Dendritic cell treated with granulocyte-macrophage colony-stimulating factor and Interleukin-4, amounts not matched to agents 40 ng/mL and 50 ng/mL, for 4 days (primary cell): ENCODE data around the gene NTSR1.
A peak's percentile ranks its signal among the peaks of the same experiment; 100 is the strongest.
"Not testable (repeated sequence)": the region's sequence is repeated elsewhere in the genome, so short reads cannot be mapped to it uniquely, and the experiment has no call there.

Experiments
- H3K27ac Mint-ChIP-seq: one replicate; pipeline ENCODE4 v1.8.0; 2022; ENCODE audit warnings: mild to moderate bottlenecking, mixed read lengths
- H3K27me3 Mint-ChIP-seq: one replicate; pipeline ENCODE4 v1.8.0; 2022; ENCODE audit warnings: mild to moderate bottlenecking, mixed read lengths
- H3K36me3 Mint-ChIP-seq: one replicate; pipeline ENCODE4 v1.8.0; 2022; ENCODE audit warnings: low read depth, mixed read lengths
- H3K4me1 Mint-ChIP-seq: one replicate; pipeline ENCODE4 v1.8.0; 2022; ENCODE audit warnings: low read depth, mixed read lengths
- H3K4me3 Mint-ChIP-seq: one replicate; pipeline ENCODE4 v1.8.0; 2022; ENCODE audit warnings: mild to moderate bottlenecking, moderate library complexity, mixed read lengths
- H3K9me3 Mint-ChIP-seq: one replicate; pipeline ENCODE4 v1.8.0; 2022; ENCODE audit warnings: mixed read lengths
- intact Hi-C: fragments of 100-400 bp; cut with micrococcal nuclease; formaldehyde crosslinking; loops from one replicate; pipeline ENCODE4 v1.15.0; 2022

The NTSR1 gene

GRCh38 chr20:62682912-62683517 lies 25.6 kb upstream of the NTSR1 start:
- Mint-ChIP-seq H3K36me3 (no peaks in the 10 kb centered on the region), H3K4me1 (peaks cover 47% of the 10 kb centered on the region), H3K4me3 (no peak overlapping the region), H3K27me3 (peaks cover 19% of the 10 kb centered on the region), H3K27ac (no peak overlapping the region), H3K9me3 (peaks cover 9% of the 10 kb centered on the region)
- intact Hi-C loops = no loop called here

GRCh38 chr20:62683660-62684322 lies 24.8 kb upstream of the NTSR1 start:
- H3K36me3 Mint-ChIP-seq, H3K27ac Mint-ChIP-seq, intact Hi-C loops, H3K4me3 Mint-ChIP-seq, H3K9me3 Mint-ChIP-seq: not testable (repeated sequence)
- Mint-ChIP-seq H3K27me3 (peaks cover 21% of the 10 kb centered on the region), H3K4me1 (peaks cover 47% of the 10 kb centered on the region)

- H3K27me3 Mint-ChIP-seq = peaks cover 23% of the 10 kb centered on the region
- intact Hi-C loops = no loop called here
- peaks cover 9% of the 10 kb centered on the region for H3K9me3 Mint-ChIP-seq
These were observed 23.7 kb upstream of the NTSR1 start for GRCh38 chr20:62684981-62685380.

GRCh38 chr20:62685781-62686555 lies 22.7 kb upstream of the NTSR1 start:
- H3K4me3 Mint-ChIP-seq = peak overlapping the region; percentile 20
- peak overlapping the region; percentile 71 for H3K27ac Mint-ChIP-seq
- intact Hi-C loops = no loop called here
- H3K9me3 Mint-ChIP-seq = no peaks in the 10 kb centered on the region
- peaks cover 44% of the 10 kb centered on the region for H3K4me1 Mint-ChIP-seq
- no peaks in the 10 kb centered on the region for H3K36me3 Mint-ChIP-seq
- H3K27me3 Mint-ChIP-seq = peaks cover 26% of the 10 kb centered on the region

More at GRCh38 chr20:62684981-62685380, 23.7 kb upstream of the NTSR1 start:
- H3K36me3 Mint-ChIP-seq = no peaks in the 10 kb centered on the region
- peaks cover 44% of the 10 kb centered on the region for H3K4me1 Mint-ChIP-seq
- H3K27ac Mint-ChIP-seq = peak overlapping the region; percentile 29
- H3K4me3 Mint-ChIP-seq = no peak overlapping the region

- peaks cover 29% of the 10 kb centered on the region for H3K27me3 Mint-ChIP-seq
- peaks cover 44% of the 10 kb centered on the region for H3K4me1 Mint-ChIP-seq
- H3K9me3 Mint-ChIP-seq = no peaks in the 10 kb centered on the region
- H3K4me3 Mint-ChIP-seq = no peak overlapping the region
- H3K27ac Mint-ChIP-seq = peak overlapping the region; percentile 71
- H3K36me3 Mint-ChIP-seq = no peaks in the 10 kb centered on the region
- intact Hi-C loops = no loop called here
These were observed 21.5 kb upstream of the NTSR1 start for GRCh38 chr20:62686869-62687830.

- intact Hi-C loops = no loop called here
- Mint-ChIP-seq H3K4me1 (peaks cover 50% of the 10 kb centered on the region), H3K4me3 (no peak overlapping the region), H3K36me3 (no peaks in the 10 kb centered on the region), H3K9me3 (no peaks in the 10 kb centered on the region), H3K27ac (no peak overlapping the region), H3K27me3 (peaks cover 35% of the 10 kb centered on the region)
These were observed 20.6 kb upstream of the NTSR1 start for GRCh38 chr20:62688083-62688482.

- peaks cover 43% of the 10 kb centered on the region for H3K27me3 Mint-ChIP-seq
- no peak overlapping the region for H3K4me3 Mint-ChIP-seq
- no peaks in the 10 kb centered on the region for H3K36me3 Mint-ChIP-seq
- H3K4me1 Mint-ChIP-seq = peaks cover 55% of the 10 kb centered on the region
- intact Hi-C loops = no loop called here
- H3K27ac Mint-ChIP-seq = no peak overlapping the region
- no peaks in the 10 kb centered on the region for H3K9me3 Mint-ChIP-seq
These were observed 19.7 kb upstream of the NTSR1 start for GRCh38 chr20:62688855-62689460.

GRCh38 chr20:62689861-62690260 lies 18.8 kb upstream of the NTSR1 start:
- H3K27me3 Mint-ChIP-seq = peaks cover 47% of the 10 kb centered on the region
- no peak overlapping the region for H3K27ac Mint-ChIP-seq
- no peaks in the 10 kb centered on the region for H3K36me3 Mint-ChIP-seq
- peaks cover 51% of the 10 kb centered on the region for H3K4me1 Mint-ChIP-seq
- H3K9me3 Mint-ChIP-seq = no peaks in the 10 kb centered on the region
- H3K4me3 Mint-ChIP-seq = no peak overlapping the region
- intact Hi-C loops = no loop called here

- Mint-ChIP-seq H3K4me3 (no peak overlapping the region), H3K27me3 (peaks cover 48% of the 10 kb centered on the region), H3K27ac (no peak overlapping the region), H3K36me3 (no peaks in the 10 kb centered on the region), H3K9me3 (no peaks in the 10 kb centered on the region), H3K4me1 (peaks cover 51% of the 10 kb centered on the region)
- intact Hi-C loops = no loop called here
These were observed 18.3 kb upstream of the NTSR1 start for GRCh38 chr20:62690261-62690820.

GRCh38 chr20:62691487-62691886 lies 17.1 kb upstream of the NTSR1 start:
- intact Hi-C loops = no loop called here
- Mint-ChIP-seq H3K9me3 (no peaks in the 10 kb centered on the region), H3K4me1 (peaks cover 51% of the 10 kb centered on the region), H3K36me3 (no peaks in the 10 kb centered on the region), H3K27me3 (peaks cover 52% of the 10 kb centered on the region), H3K4me3 (no peak overlapping the region), H3K27ac (no peak overlapping the region)

GRCh38 chr20:62692176-62692575 lies 16.5 kb upstream of the NTSR1 start:
- Mint-ChIP-seq H3K4me1 (peaks cover 51% of the 10 kb centered on the region), H3K4me3 (no peak overlapping the region), H3K27ac (no peak overlapping the region), H3K36me3 (no peaks in the 10 kb centered on the region), H3K27me3 (peaks cover 48% of the 10 kb centered on the region), H3K9me3 (no peaks in the 10 kb centered on the region)
- intact Hi-C loops = no loop called here

GRCh38 chr20:62692801-62693523 lies 15.7 kb upstream of the NTSR1 start:
- H3K4me3 Mint-ChIP-seq = no peak overlapping the region
- intact Hi-C loops = no loop called here
- H3K27ac Mint-ChIP-seq = no peak overlapping the region
- H3K4me1 Mint-ChIP-seq = peaks cover 53% of the 10 kb centered on the region
- H3K27me3 Mint-ChIP-seq = peaks cover 52% of the 10 kb centered on the region
- H3K9me3 Mint-ChIP-seq = no peaks in the 10 kb centered on the region
- H3K36me3 Mint-ChIP-seq = no peaks in the 10 kb centered on the region
